ENCODE measurements around the gene WWOX.

WWOX gene

DNA sequence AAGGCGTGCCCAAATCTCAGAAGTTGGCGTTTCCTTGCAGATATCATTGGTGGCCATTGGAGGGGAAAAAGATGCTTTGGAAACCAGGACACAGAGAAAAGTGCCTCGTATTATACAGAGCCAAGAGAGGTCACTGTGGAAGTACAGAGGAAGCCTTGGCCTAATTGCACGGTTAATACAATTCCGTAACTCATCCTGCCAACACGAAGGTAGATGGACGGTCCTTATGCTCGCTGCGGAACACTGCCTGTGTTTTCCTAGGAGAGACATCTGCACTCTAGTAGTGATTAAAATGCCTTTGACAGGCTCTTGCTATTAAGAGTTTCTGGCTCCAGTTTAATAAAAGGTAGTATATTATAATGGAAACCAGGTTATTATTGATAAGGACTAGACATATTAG is 536.4 kb downstream of the WWOX start:
- no peak for DNase-seq

DNA sequence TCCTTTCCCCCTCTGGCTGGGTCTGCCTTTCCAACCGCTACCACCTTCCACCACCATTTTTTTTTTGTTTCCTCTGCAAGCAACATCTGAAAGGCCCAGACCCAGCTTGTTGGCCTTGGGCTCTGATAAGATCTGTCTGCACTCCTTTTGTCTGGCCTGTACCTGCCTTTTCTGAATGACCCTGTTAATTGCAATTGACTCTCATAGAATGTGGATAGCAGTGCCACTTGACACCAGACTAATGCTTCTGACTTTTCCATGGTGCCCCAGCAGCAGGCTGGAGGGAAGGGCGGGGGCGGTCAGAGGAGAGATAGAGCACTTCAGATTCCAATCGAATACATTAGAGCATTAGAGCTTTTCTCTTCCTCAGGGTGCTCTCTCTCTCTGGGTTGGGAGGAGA is 538.9 kb downstream of the WWOX start:
- no peak for DNase-seq

DNA sequence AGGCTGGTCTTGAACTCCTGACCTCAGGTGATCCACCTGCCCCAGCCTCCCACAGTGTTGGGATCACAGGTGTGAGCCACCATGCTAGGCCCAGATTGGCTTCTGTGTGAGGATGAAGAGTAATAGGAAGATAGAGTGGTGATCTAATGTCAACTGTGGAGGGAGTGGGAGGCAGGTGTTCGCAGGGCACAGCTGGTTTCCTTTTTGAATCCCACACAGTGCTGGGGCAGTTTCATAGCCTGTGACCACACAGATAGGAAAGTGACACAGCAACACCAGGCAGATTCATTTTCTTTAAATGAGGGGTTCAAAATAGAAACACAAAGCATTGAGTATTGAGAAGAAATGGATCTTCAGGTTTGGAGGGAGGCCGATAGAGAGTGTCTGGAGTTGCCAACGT is 540.3 kb downstream of the WWOX start:
- DNase-seq: no peak

DNA sequence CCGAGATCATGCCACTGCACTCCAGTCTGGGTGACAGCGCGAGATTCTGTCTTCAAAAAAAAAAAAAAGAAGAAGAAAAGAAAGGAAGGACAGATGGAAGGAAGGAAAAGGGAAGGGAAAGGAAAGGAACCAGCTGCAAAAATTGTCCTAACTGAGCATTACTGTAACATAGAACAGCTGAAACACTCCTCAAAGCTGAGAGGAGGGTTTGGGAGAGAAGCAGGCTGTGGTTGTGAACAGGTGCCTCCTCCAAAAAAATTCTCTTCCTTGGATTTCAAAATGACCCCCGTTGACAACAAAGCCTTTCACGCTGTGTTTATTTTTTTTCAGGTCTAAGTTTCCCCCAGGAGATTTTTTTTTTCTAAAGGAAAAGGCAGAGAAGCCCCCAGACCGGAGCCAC is 541.4 kb downstream of the WWOX start:
- no peak for DNase-seq

DNA sequence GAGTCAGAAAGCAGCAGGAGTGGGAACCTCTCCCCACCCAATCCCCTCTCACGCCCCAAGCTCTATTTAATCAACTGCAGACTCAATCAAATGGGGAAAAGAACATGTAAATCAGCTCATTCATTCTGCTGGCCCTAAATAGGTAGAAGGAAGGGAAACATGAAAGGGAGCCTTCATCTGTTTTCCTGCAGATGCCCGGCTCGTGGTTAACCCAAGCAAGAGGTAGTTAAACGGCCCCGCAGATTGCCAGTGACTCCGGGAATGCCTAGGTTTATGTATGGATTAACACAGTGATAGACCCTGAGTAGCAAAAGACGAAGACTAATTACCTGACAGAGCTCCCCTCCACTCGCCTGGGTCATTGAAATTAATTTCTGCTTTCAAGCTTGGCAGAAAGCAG is 542.0 kb downstream of the WWOX start:
- no peak for DNase-seq

DNA sequence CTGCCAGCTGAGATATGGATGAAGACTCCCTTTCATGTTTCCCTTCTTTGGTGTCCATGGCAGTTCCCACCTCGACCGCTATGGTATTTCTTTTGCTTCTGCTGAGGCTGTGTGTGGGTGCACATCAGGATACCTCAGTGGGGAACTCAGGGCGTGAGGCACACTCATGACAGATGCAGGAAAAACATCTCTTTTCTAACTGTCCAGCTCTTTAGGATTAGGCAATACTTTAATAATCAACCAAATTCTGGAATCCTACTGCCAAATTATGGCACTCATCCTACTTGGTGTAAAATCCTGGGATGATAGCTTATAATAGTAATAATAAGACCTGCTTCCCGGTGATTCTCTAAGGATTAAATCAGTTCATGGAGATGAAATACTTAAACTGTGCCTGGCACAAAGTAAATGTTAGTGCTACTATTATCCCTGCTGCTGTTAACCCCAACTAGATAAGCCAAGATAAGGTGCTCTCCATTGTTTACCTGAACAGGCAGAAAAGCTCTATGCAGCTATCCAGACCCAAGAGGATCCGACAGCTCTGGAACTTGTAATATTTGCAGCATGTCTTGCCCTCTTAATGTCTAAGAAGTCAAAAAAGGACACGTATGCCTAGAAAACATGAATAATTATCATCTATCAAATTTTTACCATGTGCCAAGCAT is 543.3 kb downstream of the WWOX start:
- no peak for DNase-seq

DNA sequence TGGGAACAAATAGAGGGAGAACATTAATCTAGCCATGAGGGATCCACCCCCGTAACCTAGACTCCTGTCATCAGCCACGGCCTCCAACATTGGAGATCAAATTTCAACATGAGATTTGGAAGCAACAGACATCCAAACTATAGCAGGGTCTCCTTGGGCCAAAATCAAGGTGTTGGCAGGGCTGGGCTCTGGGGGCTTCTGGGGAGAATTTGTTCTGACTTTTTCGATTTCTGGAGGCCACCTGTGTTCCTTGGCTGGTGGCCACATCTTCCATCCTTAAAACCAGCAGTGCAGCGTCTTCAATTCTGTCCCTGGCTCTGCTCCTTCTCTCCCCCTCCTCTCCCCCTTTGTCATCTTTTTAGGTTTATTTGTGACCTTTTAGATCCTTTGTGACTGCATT is 546.2 kb downstream of the WWOX start:
- no peak for DNase-seq

DNA sequence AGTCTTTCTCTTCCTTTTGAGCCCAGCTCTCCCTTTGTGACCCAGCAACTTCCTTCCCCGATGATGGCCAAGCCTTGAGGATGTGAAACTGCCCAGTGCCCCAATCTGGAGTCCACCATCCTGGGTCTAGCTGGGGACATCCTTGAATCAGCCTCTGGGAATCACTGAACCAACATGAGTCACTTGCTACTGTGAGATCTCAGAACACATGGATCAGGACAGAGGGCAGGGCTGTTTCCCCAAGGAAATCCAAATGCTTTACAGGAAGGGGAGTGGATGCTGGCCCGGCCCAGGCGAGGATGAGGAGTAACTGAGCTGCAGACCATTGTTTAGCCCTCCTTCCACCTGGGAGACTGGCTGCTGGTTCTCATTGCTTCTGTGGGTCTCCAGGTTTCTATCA is 547.6 kb downstream of the WWOX start:
- no peak for DNase-seq

DNA sequence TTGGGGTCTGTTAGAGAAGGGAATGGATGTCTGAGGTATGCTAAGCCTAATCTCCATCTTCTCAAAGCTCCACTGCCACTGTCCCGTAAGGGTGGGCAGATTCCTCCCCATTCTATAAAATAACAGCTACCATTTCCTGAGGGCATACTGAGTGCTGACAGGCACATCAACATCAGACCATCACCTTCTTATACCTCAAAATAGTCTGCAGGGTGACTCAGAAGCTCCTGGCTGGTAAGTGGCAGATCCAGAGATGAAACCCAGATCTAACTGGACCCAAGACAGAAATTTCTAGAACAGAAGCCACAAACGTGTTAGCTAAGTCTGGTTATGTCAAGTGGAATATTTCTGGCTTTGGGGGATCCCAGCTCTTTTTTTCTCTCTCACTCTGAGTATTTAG is 548.0 kb downstream of the WWOX start:
- no peak for DNase-seq

DNA sequence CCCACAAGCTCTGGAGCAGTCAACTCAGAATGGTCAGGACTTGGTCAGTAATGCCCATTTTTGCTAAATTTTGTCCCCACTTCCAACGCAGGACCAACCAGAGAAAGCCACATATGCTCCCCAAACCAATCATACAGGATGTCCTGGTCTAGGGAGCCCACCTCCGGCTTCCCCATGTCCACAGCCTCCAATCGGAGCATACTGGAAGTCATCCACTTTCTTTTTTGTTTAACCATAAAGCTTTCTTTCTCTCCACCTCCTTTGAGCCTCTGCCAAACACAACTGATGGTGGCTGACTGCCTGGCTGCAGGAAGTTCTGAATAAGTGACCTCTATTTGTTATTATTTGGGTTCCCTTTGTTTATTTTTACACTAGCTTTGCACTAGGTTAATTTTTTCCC is 549.1 kb downstream of the WWOX start:
- no peak for DNase-seq

DNA sequence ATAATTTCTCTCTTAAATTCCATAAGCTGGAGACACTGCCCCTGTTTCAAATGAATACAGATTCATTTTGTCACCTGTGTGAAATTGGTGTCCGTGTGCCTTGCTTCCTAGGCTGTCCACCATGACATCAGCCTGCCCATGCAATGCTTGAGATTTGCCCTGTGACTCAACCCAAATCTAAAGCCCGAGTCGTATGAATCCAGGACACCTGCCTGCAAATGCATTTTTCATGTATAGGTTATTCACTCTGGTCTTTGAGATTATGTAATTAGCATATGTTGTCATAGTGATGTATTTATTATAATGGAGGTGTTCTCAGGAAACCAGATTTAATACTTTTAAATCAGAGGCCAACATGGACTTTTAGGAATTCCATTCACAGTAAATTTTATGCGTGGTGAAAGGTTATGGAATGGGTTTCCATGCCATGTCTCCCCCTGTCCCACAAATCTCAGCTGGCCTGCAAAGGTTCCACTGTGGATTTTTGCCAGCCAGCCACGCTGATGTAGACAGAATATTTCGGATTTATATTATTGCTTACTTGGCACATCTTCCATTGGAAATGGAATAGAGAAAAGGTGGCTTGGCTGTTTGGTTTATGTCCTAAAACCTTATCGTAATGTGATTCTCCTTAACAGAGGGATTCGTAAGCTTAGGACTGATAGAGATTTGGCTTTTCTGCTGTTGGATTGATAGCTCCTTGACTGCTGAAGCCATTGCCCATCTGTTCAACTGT is 551.1 kb downstream of the WWOX start:
- no peak for DNase-seq

DNA sequence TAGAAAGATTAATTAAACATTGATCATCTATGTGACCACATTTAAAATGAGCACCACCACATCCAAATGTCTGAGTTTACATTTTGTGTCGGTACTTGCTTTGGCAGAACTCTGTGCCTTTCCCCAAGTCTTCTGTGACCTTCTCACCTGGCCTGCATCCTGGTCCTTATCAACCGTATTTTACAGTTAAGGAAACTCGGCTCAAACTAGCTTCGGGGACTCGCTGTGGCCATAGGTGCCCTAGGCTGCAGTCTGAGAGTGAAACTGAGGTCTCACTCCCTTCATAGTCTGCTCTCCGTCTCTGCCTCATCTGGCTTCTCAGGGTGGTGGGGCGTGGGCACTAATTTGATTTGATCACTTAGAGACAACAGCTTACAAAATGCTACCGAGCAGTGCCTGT is 555.5 kb downstream of the WWOX start:
- no peak for DNase-seq

DNA sequence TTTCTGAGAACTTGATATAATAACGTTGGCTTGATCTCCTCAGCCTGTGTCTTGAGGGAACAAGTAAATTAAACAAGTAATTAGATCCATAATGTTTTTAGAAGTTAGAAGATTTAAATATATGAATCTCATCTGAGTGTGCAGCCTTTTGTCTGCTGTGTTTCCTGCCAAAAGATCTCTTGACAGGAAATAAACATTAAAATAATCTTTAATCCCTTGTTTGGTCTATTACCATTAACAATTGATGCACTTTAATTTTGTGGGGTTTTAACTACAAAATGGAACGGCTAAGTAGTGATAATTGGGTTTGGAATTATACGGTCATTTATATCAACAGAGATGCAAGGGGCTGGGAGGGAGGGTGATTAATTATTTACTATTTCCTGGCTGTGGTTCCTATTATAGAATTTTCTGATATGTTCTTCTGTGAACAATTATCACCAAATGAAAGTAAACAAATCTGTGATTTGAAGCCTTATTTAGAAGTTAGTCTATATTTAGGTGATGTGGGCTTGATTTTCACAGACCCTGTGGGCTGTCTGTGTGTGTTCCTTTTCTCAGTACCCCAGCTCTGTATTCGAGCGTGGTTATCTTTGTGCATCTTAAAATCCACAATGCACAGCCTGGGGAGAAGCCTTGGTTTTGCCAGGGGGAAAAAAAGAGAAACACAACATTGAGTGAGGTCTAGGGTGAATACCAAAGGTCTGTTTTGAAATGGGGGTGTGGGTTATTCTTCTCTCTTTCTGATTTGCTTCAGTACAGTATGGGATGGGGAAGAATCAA is 556.1 kb downstream of the WWOX start:
- DNase-seq: no peak

DNA sequence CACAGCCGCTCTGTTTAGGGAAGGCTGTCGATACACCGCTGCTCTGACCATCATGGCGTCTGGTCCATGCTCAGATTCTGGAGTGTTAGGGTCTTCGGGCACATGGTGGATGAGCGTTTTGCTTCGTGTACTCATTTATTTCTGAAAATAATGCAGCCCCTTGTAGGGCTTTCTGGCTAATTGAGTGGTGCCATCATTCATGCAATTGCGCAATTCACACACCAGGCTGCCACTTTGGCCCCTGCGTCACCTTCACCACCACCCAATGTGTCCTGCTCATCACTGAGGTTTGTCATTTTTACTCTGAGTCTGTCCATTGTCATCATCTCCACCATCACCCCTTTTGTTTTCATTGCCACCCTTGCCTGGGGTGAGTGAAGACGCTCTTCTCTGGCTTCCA is 557.4 kb downstream of the WWOX start:
- DNase-seq: no peak

DNA sequence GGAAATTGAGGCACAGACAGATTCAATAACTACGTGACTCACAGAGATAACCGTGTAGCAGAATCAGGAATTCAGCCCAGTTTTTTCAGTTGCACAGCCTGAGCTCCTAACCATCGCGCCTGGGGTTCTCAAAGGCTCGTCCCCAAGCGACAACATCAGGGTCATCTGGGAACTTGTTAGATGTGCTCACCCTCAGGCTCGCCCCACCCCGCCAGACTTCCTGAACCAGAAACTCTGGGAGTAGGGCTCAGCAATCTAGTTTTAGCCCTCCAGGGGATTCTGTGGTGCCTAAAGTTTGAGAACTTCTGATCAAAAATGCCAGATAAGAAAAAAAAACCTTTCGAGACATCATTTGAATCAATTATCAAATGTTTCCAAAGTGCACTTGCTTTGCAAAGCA is 559.8 kb downstream of the WWOX start:
- no peak for DNase-seq

DNA sequence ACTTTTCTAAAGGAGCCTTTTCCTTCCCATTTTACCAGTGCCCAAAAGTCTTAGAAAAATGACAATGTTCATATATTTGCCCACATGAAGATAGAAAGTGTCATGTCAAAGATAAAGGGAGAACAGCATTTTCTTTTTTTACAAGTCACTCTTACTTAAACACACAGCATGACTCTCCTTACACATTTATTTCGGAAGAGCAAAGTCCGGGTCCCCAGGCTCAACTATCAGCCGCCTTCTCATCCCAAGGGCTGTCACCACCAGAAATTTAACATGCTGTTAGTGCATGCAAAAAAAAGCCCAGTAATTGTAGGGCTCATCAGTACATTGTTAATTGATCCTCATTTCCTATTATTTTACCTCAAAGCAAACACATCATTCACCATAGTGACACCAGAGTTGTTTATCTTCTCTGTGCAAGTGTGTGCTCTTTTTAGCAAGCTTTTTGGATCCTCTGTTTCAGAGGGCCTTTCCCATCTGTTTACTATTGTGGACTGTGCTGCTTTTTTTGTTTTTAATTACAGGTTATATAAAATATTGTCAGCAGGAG is 560.3 kb downstream of the WWOX start:
- DNase-seq: no peak

DNA sequence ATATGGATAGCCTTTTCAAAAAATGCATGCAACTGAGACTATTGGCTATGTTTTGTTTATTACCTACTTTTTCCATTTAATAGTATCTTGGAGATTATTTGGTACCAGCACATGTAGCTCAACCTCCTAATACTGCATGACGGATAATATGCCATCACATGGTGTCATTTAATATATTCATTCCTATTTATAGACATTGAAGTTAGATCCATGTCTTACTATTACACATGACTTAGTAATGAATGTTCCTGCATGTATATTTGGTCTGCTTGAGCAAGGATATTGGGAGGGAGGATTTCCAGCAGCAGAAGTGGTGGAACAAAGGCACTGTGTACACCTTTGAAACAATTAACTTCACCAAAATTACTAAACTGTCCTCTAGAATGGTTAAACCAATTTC is 561.3 kb downstream of the WWOX start:
- no peak for DNase-seq

DNA sequence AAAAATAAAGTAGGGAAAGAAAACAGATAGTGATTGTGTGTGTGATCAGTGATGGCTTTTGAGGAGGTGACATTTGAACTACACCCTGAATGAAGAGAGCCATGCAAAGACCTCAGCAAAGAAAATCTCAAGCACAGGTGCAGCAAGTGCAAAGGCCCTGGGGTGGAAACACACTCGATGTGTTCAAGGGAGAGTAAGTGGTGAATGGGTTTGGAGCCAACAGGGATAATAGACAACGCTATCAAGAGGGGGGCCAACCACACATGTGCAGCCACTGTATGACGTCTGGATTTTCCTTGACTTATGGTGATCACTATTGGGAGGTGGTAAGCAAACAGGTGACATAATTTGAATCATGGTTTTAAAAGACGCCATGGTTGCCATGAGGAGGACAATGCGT is 564.2 kb downstream of the WWOX start:
- no peak for DNase-seq

DNA sequence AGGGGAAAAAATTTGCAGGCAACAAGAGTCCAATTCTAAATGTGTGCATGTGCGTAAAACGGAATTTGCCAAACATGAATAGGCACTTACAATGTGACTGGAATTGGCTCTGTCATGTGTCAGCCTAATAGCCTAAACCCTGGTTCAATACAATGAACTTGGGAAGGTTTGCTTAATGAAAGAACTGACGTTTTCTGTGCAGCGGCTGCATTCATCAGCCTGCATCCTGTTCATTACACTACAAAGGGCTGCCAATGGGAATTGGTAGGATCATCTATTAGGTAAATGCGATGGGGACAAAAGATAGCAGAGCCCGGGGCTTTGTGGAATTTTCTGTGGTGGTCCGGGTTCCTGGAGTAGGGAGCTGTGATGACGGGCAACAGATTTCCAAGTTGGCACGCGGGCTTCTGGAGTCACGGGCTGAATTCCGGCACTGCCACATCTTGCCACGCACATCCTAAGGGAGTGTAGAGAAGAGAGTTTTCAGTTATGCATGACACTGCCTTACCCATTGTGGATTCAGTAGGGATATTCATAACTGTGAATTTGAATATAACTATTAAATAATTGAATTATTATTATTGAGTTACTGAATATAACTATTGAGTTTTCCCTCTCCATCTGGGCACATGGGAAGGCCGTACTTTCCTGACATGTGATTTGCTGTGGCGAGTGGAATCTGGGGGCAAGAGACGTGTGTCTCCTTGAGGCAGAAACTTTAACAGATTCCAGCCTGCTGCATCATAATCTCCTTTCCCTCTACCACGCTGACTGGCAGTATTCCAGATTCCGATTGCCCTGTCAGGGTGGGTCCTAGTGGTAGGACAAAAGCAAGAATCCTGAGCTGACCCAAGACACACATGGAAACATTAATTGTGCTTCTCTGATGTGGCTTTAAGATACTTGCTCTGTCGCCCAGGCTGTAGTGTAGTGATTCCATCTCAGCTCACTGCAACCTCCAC is 565.6 kb downstream of the WWOX start:
- DNase-seq: no peak

DNA sequence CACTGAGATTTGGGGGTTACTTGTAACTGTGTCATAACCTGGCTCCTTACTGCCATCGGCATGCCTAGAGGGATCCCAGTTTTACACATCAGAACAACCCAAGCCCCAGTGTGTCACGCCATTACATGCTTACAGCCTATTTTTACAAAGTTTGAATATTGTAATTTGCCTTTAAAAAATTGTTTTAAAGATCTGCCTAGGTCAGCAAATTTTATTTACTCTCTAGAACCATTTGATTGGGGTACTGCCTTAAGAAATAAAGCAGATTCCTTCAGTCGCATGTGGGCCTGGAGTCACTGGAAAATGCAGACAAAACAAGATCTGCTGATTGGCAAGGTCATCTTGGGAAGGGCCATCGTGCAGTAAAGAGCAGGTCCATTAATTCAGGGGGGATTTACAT is 566.9 kb downstream of the WWOX start:
- DNase-seq: no peak

DNA sequence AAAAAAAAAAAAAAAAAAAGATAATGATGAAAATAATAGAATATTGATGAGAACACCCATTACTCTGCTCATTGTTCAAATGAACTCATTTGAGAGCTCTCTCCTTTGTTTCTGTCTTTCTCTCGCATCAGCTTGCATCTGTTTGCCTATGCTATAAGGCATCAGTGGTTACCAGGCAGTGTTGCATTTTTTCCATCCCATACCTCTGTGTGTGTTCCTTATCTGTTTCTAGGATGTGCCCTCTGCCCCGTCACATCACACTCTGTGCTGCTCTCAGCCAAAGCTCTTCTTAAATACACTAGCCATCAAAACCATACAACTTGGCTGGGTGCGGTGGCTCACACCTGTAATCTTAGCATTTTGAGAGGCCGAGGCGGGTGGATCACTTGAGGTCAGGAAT is 568.2 kb downstream of the WWOX start:
- DNase-seq: no peak

DNA sequence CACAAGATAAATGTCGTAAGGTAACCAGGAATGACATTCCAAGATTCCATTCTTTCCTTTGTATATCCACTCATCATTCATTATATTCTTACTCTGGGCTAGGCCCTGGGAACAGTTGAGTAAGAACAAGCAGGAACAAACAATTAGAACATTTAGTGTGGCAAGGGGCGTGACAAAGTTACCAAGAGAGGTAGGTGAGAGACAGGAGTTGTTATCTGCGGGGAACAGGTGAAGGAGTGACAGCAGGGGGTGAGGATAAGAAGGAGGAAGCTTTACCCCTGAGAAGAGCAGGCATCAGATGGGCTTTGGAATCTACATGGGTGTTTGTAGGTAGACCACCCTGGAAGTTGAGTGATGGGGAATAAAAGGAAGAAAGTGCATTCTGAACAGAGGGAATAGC is 568.9 kb downstream of the WWOX start:
- no peak for DNase-seq

DNA sequence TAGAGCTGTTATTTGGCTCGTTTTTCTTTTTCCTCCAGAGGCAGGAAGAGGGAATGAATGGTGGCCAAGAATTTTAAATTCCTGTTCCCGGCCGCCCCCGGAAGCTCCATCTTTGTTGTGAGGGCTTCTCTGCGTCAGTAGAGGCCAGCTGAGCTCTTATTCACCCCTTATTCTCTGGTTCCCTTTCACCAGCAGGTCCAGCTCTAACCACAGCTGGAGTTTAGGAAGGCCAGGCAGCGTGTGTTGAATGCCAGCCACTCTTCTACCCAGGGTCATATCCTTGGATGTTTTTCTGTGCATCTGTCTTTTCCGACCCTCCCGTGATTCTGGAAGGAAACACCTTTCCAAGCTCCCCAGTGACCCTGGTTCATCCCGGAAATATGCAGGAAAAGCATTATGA is 570.5 kb downstream of the WWOX start:
- DNase-seq: no peak
